ENCODE data around the gene GLI2.

DNA sequence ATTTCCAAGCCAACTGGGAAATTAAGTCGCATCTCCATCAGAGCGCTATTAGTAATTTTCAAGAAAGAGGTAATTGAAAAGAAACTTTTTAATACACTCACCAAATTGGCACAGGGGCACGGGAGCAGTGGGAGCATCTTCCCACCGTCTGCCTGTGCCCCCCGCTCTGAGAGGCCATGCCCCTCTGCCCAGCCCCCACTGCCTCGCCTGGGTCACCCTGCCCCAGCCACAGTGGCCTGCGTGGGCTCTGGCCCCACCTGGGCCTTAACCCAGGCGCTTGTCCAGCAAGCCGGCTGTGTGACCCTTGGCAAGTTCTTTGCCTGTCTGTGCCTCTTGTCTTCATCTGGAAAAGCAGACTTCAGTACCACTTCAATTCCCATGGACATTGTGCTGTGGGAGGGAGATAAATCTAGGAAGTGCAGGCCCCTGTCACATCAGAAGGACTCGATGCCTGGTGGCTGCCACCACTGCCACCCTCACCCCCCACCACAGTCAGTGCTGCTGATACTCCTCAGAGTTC is 31.9 kb downstream of the GLI2 start:
- TF ChIP-seq, protein P1, sequence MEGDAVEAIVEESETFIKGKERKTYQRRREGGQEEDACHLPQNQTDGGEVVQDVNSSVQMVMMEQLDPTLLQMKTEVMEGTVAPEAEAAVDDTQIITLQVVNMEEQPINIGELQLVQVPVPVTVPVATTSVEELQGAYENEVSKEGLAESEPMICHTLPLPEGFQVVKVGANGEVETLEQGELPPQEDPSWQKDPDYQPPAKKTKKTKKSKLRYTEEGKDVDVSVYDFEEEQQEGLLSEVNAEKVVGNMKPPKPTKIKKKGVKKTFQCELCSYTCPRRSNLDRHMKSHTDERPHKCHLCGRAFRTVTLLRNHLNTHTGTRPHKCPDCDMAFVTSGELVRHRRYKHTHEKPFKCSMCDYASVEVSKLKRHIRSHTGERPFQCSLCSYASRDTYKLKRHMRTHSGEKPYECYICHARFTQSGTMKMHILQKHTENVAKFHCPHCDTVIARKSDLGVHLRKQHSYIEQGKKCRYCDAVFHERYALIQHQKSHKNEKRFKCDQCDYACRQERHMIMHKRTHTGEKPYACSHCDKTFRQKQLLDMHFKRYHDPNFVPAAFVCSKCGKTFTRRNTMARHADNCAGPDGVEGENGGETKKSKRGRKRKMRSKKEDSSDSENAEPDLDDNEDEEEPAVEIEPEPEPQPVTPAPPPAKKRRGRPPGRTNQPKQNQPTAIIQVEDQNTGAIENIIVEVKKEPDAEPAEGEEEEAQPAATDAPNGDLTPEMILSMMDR (IDR thresholded peaks at IDR 0.05), result no peak
- no peak for TF ChIP-seq POLR2A (IDR thresholded peaks at IDR 0.05; ENCODE audit: low read depth)
